GM13976 (cell line): ENCODE data around the gene NT5E.

Experiments
- DNase-seq: peaks from one replicate; pipeline ENCODE4 v3.0.0; 2012; ENCODE audit warnings: low spot score
- CTCF ChIP-seq: IDR thresholded peaks from 2 replicates; pipeline ENCODE4 v1.5.1; 2012; ENCODE audit warnings: borderline replicate concordance, mild to moderate bottlenecking; ENCODE audit not compliant: insufficient read depth; ENCODE audit errors: extremely low read depth, missing control alignments, control extremely low read depth
- in situ Hi-C: fragments of 300-500 bp; cut with MboI; formaldehyde crosslinking; loops from one replicate; pipeline ENCODE4 v1.12.0; 2022; ENCODE audit warnings: low sequenced_read_pairs, mixed read lengths, inconsistent platforms; ENCODE audit not compliant: unreplicated experiment

NT5E gene

GRCh38 chr6:85458184-85458583 lies 8.3 kb downstream of the NT5E start:
- in situ Hi-C loops, result no loop called here
- no peak for DNase-seq
- no peak for TF ChIP-seq CTCF

- no peak for TF ChIP-seq CTCF
- in situ Hi-C loops, result no loop called here
- DNase-seq, result no peak
Measured at GRCh38 chr6:85458782-85459181, 8.9 kb downstream of the NT5E start.

- in situ Hi-C loops, result no loop called here
- TF ChIP-seq CTCF, result no peak
- no peak for DNase-seq
Measured at GRCh38 chr6:85459224-85459901, 9.5 kb downstream of the NT5E start.

GRCh38 chr6:85460154-85460920 lies 10.5 kb downstream of the NT5E start:
- in situ Hi-C loops, result no loop called here
- no peak for DNase-seq
- no peak for TF ChIP-seq CTCF

- in situ Hi-C loops, result no loop called here
- DNase-seq, result peak; percentile 46
Measured at GRCh38 chr6:85460921-85461797, 11.3 kb downstream of the NT5E start.

More at GRCh38 chr6:85460921-85461797, 11.3 kb downstream of the NT5E start:
- no peak for TF ChIP-seq CTCF
